HG03103 (cell line): ENCODE results near the gene TMEM147.

ENCODE experiments used
- ATAC-seq: cut with Tn5 transposase; IDR thresholded peaks from one replicate; pipeline ENCODE4 v1.9.1; 2021; ENCODE audit warnings: low read depth; ENCODE audit not compliant: unreplicated experiment

TMEM147 gene, protein sequence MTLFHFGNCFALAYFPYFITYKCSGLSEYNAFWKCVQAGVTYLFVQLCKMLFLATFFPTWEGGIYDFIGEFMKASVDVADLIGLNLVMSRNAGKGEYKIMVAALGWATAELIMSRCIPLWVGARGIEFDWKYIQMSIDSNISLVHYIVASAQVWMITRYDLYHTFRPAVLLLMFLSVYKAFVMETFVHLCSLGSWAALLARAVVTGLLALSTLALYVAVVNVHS

GRCh38 chr19:35545001-35545854 lies at the start of gene TMEM147:
Gene TMEM147 (plus strand): TSS chr19:35545626. CDS start chr19:35545740, 114 bp downstream.
- ATAC-seq: peak; percentile 73

- ATAC-seq: no peak
Observed at GRCh38 chr19:35497406-35497805, 48.0 kb upstream of the TMEM147 start.

DNA sequence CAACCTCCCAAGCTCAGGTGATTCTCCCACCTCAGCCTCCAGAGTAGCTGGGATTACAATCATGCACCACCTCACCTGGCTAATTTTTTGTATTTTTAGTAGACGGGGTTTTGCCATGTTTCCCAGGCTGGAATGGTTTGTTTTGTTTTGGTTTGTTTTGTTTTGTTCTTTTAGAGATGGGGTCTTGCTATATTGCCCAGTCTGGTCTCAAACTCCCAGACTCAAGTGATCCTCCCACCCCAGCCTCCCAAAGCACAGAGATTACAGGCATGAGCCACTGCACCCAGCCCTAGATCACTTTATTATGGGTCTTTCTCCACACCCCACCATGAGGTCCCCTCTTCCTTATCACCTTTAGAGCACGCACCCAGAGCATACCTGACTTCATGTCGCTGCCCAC lies 47.2 kb upstream of the TMEM147 start:
- ATAC-seq: no peak

- ATAC-seq: no peak
Observed at GRCh38 chr19:35498984-35499527, 46.4 kb upstream of the TMEM147 start.

GRCh38 chr19:35500611-35501010 lies 44.8 kb upstream of the TMEM147 start:
- ATAC-seq: no peak

DNA sequence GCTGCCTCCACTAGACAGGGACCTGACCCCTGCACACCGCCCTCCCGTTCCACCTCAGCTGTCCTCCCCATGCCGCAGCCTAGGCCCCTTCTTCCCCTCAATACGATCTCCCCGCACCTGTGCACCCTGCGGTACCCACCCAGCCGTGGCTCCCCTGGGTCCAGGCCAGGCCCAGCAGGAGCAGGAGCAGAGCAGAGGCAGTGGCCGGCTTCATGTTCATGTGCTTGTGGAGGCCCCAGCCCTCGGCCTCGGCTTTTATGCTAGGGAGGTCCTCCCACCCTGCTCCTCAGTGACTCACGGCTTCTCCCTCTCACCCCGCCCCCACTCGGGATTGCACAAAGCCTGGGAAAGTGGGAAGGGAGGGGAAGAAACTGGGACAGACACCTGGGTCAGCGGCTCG lies 43.7 kb upstream of the TMEM147 start:
- no peak for ATAC-seq

DNA sequence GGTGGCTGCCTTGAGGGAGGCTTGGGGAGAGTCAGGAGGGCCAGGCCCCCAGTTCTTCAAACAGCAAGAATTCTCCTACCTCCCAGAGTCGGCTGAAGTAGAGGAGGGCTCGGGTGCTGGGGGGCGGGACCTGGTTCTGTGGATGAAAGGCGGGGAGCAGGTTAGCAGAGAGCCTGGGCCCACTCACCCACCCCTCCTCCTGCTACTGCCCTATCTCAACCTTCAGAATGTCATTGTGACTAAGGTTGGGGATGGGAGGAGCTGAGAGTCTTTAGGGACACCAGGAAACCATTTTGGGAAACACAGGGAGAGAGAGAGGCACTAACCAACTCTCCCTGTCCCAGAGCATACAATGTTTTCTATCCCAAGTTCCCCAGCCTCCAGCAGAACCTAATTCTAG lies 42.7 kb upstream of the TMEM147 start:
- ATAC-seq: no peak

DNA sequence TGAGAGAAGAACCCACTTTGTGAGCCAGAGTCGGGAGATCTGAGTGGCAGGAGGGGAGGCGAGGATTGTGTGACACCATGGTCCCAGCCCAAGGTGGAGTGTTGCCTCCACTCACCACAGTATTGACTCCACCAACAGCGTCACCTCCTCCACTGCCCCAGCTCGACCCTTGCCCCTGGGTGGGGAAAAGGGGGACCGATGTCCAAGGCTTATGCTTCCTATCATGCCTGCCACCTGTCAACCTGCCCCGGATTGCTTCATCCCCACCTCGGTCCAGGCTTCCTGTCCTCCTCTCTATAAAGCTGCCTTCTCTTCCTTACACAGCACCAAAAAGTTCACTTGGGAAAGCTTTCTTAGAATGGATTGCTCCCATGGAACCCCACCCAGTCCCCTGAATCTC lies 39.4 kb upstream of the TMEM147 start:
- no peak for ATAC-seq

GRCh38 chr19:35507561-35507960 lies 37.9 kb upstream of the TMEM147 start:
- ATAC-seq: no peak

DNA sequence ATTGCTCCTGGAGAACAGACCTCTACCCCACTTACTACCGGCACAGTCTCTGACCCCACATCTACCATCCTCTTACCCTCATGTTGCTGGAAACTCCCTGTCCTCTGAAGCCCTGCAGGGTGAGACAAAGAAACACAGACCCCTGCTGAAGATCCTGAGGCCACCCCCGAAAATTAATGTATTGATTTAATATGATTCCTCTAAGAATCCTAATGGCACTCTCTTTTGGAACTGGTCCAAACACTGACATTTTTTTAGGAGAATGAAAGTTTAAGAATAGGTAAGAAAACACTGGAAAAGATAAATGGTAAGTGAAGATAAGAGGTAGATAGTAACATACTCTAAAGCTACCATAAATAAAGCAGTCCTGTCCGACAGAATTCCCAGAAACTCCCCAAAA lies 37.3 kb upstream of the TMEM147 start:
- ATAC-seq: no peak

DNA sequence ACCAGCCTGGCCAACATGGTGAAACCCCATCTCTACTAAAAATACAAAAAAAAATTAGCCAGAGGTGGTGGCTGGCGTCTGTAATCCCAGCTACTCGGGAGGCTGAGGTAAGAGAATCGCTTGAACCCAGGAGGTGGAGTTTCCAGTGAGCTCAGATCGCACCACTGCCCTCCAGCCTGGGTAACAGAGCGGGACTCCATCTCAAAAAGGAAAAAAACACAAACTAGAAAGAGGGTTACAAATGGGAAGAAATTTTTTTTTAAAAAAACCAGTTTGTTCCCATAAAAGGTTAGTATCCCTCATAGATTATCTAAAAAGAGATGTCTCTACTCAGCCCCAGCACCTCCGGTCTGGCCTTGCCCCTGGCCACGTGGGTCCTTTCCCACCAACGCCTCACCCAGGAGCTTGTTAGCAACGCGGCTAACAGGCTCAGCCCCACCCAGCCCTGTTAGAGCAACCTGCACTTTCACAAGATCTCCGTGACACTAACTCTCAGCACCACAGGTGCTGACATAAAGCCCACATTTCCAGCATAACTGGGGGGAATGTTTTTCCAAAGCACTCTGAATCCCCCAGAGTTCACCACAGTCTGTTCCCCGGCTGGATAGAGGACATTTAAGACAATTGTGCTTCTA lies 36.3 kb upstream of the TMEM147 start:
- no peak for ATAC-seq

GRCh38 chr19:35509861-35510625 lies 35.4 kb upstream of the TMEM147 start:
- ATAC-seq: no peak

DNA sequence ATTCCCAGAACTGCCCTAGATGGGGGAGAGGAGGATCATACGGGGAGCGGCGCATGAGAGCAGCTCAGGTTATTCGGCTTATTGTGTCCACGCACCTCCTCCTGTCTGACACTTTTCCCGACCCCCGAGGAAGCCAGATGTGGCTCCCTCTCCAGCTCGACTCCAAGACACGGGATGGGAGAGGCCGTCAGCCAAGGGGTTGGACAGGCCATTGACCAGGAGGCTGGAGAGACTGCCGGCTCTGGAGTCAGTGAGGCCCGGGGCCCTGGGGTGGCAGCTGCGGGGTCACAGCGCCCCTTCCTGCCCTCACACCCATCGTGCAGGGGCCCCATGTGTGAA lies 34.8 kb upstream of the TMEM147 start:
- ATAC-seq: no peak

- no peak for ATAC-seq
Observed at GRCh38 chr19:35511337-35511736, 34.1 kb upstream of the TMEM147 start.

GRCh38 chr19:35512831-35513627 lies 32.4 kb upstream of the TMEM147 start:
- ATAC-seq: no peak

- ATAC-seq: no peak
Observed at GRCh38 chr19:35513628-35514281, 31.7 kb upstream of the TMEM147 start, which contains the start of gene DMKN. Gene DMKN (minus strand): TSS chr19:35513649. CDS start chr19:35513475, 174 bp downstream.

- ATAC-seq: no peak
Observed at GRCh38 chr19:35514282-35514809, 31.1 kb upstream of the TMEM147 start.

DNA sequence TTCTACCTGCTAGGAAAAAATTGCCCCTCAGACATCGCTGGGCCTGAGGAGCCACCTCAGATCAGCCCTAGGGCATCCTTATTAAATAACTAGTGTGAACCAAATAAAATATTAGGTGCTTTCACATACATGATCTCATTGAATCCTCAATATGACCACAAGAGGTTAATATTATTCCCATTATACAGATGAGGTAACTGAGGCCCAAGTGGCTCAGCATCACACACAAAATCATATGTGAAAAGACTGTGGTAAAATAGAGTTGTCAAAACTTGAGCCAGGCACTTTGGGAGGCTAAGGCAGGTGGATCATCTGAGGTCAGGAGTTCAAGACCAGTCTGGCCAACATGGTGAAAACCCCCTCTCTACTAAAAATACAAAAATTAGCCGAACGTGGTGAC lies 29.1 kb upstream of the TMEM147 start:
- no peak for ATAC-seq

GRCh38 chr19:35517342-35517741 lies 28.1 kb upstream of the TMEM147 start:
- ATAC-seq: no peak
